HG03575 (cell line): ENCODE measurements around the gene ADAMTS9.

ENCODE experiments used
- ATAC-seq: cut with Tn5 transposase; IDR thresholded peaks from one replicate; pipeline ENCODE4 v1.9.1; 2021; ENCODE audit not compliant: unreplicated experiment, insufficient number of reproducible peaks, low FRiP score; ENCODE audit errors: extremely low read depth

Gene ADAMTS9

DNA sequence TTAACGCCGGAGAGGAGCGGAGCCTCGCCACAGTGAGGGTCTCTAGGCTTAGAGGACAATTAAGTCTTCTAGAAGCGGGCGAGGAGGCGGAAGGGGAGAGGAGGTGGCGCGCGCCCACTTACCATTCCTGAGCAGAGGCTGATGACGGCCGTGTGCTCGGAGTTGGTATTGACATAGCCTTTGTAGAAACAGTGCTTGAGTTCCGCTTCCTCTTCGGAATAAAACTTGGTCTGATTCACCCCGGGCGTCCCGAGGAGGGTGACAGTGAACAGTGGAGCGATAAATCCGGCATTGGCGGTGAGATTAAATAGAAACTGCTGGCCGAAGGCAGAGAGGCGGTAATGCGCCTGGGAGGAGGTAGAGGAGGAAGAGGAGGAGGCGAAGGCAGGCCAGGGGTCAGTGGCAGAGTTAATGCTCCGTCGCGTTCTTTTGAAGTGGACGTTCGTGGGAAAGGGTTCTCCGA lies 1.3 kb downstream of the ADAMTS9 start:
- no peak for ATAC-seq

DNA sequence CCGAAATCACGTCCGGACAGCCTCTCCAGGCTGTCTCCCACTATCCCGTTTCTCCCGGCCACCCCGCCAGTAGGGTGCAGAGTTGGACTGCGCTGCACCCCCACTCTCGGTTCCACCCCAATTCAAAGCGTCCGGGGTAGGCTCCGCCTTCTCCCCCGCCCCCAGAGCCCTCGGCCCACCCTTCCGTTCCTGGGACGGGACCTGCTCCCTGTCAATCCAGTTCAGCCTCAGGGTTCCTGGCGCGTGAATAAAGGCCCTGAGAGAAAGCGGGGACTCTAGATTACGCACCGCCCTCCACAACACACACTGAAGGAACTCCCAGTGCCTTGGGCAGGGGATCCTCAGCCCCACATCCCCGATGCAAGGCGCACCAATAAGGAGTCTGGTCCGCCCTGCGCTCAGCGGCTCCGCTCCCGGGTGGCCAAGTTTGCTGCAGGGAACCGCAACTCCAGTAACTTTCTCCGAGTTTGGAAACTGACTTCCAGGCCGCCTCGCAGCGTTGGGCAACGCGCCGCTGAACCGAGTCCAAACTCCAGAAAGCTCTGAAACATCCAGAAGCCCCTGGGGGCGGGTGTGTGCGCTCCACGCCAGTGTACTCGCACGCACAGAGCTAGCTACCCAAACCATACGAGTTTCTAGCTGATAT lies 1.9 kb downstream of the ADAMTS9 start:
- ATAC-seq = no peak

DNA sequence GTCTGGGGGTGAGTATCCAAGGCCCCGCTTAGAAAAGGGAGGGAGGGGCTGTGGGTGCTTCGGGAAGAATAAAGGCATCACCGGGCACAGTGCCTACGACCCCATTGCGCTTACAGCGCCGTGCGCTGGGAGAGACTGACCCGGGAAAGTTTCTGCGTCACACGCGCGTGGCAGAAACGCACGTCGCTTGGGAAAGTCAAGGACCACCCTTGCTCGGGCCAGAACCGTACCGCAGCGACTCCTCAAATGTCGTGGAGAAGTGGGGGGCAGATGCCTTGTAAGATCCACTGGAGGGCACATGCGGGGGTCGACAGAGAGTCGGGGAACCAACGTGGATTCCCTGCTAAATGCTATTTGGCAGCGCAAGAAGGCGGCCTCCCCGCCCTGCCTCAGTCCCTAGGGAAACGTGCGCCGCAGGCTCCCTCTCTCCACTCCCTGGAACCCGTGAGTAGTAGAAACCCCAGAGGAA lies 2.4 kb downstream of the ADAMTS9 start:
- ATAC-seq = no peak

DNA sequence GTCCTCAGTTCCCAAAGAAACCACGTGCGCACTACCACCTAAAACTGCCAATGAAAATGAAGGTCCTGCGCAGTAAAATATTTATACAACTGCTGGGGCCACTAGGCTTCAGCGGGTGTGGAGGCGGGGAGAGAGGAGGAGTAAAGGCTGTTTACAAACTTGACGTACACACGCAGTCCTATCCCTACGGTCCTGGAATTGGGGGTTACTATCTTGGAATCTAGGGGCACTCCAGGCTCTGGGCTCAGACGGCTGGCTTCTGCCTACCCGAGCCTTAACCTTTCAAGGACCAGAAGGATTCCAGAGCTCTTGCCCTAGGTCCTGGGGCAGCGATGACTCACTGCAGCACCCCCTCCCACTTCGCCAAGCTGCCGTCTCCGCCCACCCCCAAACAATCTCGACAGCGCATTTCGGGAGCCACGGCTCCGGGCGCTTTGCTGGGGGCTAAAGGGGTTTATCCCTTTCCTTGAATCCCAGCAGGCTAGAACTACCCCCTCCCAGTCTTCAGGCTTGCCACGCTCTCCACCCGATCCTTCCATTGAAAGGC lies 3.0 kb downstream of the ADAMTS9 start:
- ATAC-seq = no peak

DNA sequence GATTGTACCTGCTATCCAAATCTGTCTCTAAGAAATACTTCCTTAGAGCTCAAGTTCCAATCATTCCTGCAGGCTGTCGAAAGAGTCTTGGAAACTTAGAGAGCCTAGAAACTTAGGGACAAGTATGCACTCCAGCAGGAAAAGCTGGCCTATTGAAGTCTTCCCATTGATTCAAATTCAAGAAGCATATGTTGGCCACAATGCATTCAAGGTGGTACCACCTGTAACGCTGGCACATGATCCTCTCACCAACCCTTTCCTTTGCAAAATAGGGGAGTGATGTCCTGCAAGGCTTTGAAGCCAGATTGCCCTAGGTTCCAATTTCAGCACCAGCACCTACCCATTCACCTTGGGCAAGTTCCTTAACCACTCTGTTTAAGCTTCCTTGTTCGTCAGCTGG lies 6.0 kb downstream of the ADAMTS9 start:
- no peak for ATAC-seq

DNA sequence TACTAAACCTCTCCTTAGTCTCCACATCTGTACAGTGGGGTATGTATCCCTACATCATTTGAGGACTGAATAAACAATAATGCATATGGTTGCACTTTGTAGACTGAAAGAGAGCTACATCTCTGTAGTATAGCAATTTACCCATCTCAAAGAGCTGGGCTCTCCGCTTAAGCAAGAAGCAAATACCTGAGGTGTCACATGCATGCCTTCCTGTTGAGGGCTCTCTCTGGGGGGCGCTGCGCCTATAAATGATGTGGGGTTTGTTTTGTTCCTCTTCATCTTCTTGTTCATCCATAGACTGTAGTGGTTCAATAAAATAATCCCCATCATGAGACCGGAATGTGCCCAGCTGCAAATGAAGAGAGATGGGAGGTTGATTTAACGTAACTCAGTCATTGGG lies 6.8 kb downstream of the ADAMTS9 start:
- no peak for ATAC-seq

DNA sequence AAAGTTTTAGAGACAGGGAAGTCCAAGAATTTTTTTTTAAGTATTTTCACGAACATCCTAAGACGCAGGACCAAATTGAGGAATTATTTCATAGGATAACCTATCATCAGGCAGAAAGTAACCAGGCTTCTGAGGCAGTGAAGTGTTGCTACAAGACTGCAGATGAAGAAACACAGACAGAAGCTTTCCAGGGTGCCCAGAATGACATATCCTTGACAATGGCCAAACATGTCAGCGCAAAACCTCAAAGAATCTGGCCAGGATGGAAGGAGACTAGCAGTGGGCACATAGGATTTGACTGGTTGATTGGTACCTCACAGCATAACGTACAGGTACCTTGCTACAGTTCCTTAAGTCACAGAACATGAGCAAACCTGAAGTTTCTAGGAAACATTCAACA lies 7.5 kb downstream of the ADAMTS9 start:
- no peak for ATAC-seq

DNA sequence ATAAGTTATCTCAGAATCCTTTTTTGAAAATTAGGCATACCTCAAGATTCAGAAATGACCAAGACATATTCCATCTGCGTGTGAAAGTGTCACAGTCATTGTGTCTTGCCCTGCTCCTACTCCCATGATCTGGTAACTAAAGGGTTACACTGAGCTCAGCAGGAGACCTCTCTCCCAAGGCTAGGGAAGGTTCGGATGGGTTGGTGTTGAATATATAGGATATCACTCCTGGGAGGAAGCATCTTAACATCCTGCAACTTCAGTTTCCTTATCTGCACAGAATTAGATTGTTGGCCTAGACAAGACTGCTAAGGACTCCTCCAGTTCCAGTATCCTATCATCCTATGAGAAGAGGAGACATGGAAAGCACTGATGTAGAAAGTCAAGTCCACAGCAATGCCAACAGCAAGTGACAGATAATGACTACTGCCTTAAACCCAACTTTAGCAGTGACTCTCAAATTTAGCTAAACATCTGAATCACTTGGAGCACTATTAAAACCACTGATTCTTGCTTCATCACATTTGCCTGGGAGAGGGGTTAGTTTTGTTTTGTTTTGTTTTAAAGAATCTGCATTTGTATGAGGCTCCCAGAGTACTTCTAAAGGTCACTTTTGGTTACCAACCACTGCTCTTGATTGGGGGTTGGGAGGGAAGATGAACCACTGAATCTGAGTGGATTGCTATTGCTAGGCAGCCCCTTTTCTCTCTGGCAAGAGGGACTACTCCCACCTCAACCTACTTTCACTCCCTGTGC lies 9.7 kb downstream of the ADAMTS9 start:
- no peak for ATAC-seq

DNA sequence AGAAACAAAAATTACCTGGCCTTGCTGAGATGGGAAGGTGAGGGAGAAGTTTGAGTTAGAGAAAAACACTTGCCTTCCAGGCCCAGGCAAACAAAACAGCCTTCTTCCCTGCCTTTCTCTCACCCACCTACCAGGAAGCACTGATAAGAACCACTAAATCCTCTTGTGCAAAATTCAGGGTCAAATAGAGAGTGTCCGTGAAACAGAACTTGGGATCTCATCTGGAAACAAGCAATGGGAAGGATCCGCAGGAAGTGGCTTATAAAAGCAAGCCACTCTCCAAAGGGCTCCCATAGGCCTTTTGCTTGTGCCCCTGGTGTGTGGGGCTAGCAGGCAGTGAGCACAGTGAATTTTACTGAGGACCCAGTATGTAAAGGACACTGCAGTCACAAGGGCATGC lies 11.0 kb downstream of the ADAMTS9 start:
- no peak for ATAC-seq

DNA sequence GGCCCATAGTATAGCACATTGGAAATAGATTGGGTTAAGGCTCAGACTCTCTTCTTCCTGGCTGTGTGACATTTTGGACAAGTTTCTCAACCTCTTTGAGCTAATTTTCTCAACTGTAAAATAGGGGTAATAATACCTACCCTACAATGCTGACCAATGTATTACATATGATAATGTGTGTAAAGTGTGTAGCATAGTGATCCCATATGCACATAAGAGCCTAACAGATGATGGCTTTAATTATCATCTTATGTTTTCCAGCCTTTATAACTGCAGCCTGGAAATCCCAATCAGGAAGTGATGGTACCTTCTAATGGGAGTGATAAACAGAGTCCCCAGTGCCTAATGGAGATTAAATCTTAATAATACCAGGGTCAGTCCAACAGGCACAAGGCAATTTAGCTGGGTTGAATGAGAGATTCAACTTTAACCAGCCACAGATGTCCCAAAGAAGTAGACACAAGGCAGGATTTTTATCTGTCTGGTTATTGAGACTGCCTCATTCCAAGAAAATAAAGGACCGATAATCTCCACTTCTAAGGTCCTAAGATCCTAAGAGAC lies 12.0 kb downstream of the ADAMTS9 start:
- ATAC-seq = no peak

DNA sequence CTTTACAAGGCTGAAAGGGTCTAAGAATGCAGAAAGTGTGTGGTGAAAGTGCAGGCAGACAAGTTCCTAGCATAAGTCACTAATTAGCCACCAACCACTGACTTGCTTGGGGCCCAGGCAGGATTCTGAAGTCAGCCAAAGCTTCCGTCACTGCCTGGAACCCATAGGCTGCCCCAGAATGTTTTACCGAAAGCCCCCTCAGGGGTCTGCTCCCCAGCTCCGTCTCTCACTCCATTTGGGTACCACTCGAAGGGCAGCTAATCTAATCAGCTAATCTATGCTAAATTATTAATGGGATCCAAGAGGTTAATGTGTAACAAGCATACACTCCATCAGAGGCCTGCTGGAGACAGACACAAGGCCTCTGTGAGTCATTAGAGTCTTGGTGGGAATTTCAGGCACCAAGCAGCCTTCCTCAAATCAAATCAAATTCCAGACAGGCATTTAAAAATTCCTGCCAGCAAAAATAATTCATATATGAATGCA lies 13.2 kb downstream of the ADAMTS9 start:
- ATAC-seq = no peak

DNA sequence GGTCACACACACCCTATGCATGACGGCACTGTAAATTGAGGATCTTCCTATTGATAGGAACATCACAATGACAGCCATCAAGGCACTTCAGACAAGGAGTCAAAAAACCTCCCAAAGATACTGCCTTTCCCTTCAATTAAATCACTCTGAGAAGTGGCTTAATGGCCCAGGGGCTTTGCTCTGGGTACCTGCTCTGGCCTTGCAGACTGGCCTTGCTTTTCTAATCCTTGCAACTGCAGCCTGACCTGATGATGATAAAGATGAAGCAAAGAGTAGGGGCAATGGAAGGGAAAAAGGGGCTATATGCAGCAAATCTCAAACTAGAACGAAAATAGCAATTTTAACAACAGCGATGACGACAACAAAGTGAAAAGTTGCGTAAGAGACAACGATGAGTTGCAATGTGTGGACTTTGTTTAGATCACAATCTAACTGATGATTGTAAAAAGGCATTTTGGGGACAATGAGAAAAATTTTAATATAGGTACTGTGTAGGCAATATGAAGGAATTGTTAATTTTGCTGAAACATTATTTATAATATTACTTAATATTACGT lies 14.6 kb downstream of the ADAMTS9 start:
- no peak for ATAC-seq

DNA sequence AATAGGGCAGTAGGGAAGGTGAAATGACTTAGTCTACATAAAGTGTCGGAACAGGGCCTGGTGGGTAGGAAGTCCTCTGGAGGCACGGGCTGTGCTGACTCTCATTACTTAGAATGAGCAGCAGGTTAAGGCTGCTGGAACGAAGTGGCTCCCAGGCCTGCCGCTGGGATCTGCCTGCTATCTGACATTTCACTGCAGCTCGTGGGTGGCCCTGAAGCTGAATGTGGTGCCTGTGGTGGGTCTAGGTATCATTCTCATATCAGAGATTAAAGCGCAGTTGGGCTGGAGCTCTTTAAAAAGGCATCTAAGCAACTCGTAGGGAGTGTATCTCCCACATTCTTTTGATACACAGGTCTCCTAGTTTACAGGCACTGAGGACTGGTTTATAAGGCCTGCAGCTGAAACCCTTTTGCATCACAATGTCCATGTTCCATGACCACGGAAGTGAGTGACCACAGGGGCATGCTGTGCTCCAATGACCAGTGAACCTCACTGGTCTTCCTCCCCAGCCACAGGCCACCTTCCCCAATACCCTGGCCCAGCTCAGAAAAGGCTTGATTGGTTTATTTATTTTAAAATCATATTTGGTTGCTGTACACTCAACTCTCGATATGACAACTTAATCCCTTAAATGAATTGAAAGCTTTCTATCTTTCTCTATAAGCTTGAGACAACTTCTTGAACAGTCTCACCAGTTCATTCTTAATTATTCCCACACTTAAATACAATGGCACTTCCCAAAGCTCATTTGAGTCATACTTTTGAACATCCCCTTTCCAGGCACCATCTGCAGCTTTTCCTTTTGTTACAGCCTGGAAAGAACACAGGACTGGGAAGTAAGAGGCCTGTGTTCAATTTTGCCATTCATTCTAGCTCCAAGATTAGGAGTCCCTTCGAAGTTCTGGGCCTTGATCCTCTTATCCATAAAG lies 19.0 kb downstream of the ADAMTS9 start:
- no peak for ATAC-seq

DNA sequence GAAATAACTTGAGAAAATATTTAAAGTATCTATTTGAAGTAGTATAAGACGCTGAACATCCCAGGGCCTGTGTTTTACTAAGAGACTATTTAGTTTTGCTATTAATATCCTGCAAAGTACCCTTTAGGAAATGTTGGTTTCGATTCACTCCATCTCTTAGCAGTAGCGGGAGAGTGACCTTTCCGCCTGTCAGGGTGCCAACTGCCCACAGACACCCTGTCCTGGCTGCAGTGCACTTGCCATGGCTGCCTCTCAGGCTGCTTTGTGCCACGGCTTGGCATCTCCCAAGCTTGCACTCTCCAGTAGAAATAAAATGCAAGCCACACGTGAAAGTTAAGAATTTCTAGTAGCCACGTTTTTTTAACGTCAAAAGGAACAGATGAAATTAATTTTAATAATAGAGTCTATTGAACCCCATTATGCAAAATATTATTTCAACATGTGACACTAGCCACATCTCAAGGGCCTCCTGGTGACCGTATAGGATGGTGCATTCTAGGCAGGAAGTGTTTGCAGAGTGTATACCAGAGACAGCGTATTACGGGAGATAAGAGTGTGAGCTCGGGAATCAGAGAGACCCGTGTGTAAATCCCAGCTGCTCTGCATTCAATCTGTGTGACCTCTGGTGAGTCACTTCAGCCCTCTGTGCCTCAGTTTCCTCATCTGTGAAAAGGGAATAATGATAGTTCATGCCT lies 19.8 kb downstream of the ADAMTS9 start:
- ATAC-seq = no peak

DNA sequence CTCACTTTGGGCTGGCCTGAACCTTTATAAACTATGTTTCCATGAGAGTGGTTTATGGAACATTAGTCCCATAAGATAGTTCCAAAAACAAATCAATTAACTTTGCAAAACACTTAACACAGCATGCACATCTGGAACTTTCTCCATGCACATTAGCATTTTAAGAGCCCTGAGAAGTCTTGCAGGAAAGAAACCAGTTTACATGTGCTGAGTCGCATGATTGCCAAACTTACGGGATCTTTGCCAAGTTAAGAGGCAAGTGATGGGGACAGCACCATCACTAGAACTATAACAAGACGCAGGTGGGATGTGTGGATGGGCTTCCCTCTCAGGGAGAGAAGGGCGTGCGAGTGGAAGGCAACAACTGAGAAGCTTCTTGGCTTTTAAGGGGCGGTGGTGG lies 20.7 kb downstream of the ADAMTS9 start:
- ATAC-seq = no peak

DNA sequence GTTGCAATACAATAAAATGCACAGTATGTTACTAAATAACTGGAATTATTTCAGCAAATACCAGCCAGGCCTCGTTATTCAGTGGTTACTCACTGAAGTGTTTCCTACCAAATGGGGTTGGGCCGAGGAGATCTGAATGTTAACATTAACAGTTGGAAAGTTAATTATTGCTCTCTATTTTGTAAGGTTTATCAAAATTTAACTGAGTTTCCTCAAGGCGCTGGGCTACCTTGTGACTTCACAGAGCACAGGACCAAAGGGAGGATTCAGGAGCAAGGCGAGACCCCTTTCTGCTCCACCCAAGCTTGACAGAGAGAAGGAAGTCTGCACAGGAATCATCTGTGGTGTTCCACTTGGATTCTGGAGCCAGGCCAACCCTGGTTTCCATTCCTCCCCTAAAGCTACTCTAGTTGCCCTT lies 21.6 kb downstream of the ADAMTS9 start:
- no peak for ATAC-seq

DNA sequence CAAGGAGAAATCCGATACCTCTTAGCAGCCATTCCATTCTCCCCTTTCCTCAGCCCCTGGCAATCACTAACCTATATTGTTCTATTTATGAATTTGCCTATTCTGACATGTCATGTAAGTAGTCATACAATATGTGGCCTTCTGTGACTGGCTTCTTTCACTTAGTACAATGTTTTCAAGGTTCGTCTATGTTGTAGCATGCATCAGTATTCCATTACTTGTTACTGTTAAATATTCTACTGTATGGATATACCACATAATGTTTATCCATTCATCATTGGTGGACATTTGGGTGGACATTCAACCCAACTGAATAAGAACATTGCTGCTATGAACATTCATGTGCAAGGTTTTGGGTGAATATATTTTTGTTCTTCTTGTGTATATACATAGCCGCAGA lies 23.4 kb downstream of the ADAMTS9 start:
- ATAC-seq = no peak

DNA sequence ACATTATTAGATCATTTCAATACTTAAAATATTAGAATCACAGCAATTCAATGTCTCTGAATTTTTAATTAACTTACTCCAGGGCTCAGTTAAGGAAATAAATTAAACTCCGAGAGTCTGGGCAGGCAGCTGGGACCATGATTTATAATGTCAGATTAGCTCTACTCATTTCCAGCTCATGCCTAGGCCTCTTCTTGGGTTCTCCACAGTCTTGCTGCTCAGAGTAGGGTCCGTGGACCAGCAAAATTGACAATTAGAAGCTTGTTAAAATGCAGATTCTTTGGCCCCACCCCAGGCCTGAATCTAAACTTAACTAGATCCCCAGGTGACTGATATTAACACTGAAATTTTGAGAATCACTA lies 28.2 kb downstream of the ADAMTS9 start:
- no peak for ATAC-seq
